Ishikawa (cell line): ENCODE results near the gene MYH7B.

Source experiments
- CEBPB ChIP-seq: IDR thresholded peaks from 2 replicates; pipeline ENCODE4 v1.6.1; 2012
- CREB1 ChIP-seq: IDR thresholded peaks from 2 replicates; pipeline ENCODE4 v1.6.1; 2012; ENCODE audit warnings: low read depth
- EGR1 ChIP-seq: IDR thresholded peaks from 2 replicates; pipeline ENCODE4 v1.6.1; 2012
- EP300 ChIP-seq: IDR thresholded peaks from 2 replicates; pipeline ENCODE4 v1.6.1; 2012; ENCODE audit warnings: borderline replicate concordance
- FOXM1 ChIP-seq: IDR thresholded peaks from 2 replicates; pipeline ENCODE4 v1.6.1; 2012; ENCODE audit warnings: low read depth, borderline replicate concordance
- NFIC ChIP-seq: IDR thresholded peaks from 2 replicates; pipeline ENCODE4 v1.6.1; 2012
- RAD21 ChIP-seq: IDR thresholded peaks from 2 replicates; pipeline ENCODE4 v1.6.1; 2012; ENCODE audit warnings: low read depth
- TAF1 ChIP-seq: IDR thresholded peaks from 2 replicates; pipeline ENCODE4 v1.6.1; 2012; ENCODE audit warnings: low read depth, mild to moderate bottlenecking
- TCF12 ChIP-seq: IDR thresholded peaks from 2 replicates; pipeline ENCODE4 v1.6.1; 2012; ENCODE audit warnings: low read depth
- TEAD4 ChIP-seq: IDR thresholded peaks from 2 replicates; pipeline ENCODE4 v1.6.1; 2012
- YY1 ChIP-seq: IDR thresholded peaks from 2 replicates; pipeline ENCODE4 v1.6.1; 2012; ENCODE audit warnings: low read depth
- ZBTB7A ChIP-seq: IDR thresholded peaks from 2 replicates; pipeline ENCODE4 v1.6.1; 2012; ENCODE audit warnings: low read depth
- TF ChIP-seq, protein P1 (sequence below): IDR thresholded peaks from 2 replicates; pipeline ENCODE4 v1.6.1; 2012
- TF ChIP-seq, protein P2 (sequence below): IDR thresholded peaks from 2 replicates; pipeline ENCODE4 v1.6.1; 2012
- TF ChIP-seq, protein P3 (sequence below): IDR thresholded peaks from 2 replicates; pipeline ENCODE4 v1.6.1; 2012; ENCODE audit warnings: low read depth, mild to moderate bottlenecking

Gene MYH7B

DNA sequence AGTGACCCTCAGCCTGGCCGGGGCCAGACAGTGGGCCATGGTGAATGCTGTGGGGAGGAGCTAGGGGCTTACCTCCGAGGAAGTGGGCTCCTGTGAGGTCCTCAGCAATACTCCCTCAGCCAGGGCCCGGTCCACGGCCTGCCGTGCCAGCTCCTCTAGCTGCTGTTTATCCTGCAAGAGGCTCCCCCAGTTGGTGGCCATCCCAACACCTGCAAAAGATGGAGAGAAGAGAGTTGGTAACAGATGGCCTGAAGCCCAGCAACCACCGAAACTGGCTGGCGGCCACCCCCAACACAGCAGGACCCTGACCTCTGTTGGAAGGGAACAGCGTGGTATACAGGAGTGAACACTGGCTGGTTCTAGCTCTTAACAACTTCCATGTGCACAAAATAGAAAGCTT is 4.0 kb upstream of the MYH7B start:
- TF ChIP-seq ZBTB7A = no peak
- no peak for TF ChIP-seq CEBPB
- no peak for TF ChIP-seq EP300
- no peak for TF ChIP-seq EGR1
- TF ChIP-seq, protein P1, sequence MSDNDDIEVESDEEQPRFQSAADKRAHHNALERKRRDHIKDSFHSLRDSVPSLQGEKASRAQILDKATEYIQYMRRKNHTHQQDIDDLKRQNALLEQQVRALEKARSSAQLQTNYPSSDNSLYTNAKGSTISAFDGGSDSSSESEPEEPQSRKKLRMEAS = no peak
- no peak for TF ChIP-seq TEAD4
- TF ChIP-seq, protein P2, sequence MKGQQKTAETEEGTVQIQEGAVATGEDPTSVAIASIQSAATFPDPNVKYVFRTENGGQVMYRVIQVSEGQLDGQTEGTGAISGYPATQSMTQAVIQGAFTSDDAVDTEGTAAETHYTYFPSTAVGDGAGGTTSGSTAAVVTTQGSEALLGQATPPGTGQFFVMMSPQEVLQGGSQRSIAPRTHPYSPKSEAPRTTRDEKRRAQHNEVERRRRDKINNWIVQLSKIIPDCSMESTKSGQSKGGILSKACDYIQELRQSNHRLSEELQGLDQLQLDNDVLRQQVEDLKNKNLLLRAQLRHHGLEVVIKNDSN = no peak
- TF ChIP-seq TAF1 = no peak
- no peak for TF ChIP-seq RAD21
- no peak for TF ChIP-seq TCF12
- TF ChIP-seq NFIC = no peak
- TF ChIP-seq, protein P3, sequence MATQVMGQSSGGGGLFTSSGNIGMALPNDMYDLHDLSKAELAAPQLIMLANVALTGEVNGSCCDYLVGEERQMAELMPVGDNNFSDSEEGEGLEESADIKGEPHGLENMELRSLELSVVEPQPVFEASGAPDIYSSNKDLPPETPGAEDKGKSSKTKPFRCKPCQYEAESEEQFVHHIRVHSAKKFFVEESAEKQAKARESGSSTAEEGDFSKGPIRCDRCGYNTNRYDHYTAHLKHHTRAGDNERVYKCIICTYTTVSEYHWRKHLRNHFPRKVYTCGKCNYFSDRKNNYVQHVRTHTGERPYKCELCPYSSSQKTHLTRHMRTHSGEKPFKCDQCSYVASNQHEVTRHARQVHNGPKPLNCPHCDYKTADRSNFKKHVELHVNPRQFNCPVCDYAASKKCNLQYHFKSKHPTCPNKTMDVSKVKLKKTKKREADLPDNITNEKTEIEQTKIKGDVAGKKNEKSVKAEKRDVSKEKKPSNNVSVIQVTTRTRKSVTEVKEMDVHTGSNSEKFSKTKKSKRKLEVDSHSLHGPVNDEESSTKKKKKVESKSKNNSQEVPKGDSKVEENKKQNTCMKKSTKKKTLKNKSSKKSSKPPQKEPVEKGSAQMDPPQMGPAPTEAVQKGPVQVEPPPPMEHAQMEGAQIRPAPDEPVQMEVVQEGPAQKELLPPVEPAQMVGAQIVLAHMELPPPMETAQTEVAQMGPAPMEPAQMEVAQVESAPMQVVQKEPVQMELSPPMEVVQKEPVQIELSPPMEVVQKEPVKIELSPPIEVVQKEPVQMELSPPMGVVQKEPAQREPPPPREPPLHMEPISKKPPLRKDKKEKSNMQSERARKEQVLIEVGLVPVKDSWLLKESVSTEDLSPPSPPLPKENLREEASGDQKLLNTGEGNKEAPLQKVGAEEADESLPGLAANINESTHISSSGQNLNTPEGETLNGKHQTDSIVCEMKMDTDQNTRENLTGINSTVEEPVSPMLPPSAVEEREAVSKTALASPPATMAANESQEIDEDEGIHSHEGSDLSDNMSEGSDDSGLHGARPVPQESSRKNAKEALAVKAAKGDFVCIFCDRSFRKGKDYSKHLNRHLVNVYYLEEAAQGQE = no peak
- TF ChIP-seq CREB1 = no peak
- TF ChIP-seq YY1 = no peak
- TF ChIP-seq FOXM1 = no peak

DNA sequence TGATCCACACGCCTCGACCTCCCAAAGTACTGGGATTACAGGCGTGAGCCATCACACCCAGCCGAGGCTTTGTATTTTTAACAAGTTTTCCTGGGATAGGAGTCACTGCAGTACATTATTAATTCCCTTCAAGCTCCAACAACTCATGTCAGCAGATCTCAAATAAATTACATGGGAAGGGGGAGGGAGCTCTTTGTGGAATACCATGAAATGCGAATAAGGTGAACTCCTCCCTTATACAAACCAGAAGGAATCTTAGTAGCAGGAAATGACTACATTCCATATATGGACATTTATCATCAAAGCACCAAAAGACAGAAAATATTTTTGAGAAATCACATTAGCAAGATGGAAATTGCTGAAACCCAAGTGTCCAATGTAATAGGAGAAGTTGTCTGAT is 3.0 kb upstream of the MYH7B start:
- TF ChIP-seq, protein P3 = no peak
- TF ChIP-seq RAD21 = no peak
- TF ChIP-seq CEBPB = no peak
- no peak for TF ChIP-seq TAF1
- no peak for TF ChIP-seq TEAD4
- TF ChIP-seq, protein P2 = no peak
- TF ChIP-seq ZBTB7A = no peak
- TF ChIP-seq FOXM1 = no peak
- TF ChIP-seq NFIC = no peak
- no peak for TF ChIP-seq EGR1

DNA sequence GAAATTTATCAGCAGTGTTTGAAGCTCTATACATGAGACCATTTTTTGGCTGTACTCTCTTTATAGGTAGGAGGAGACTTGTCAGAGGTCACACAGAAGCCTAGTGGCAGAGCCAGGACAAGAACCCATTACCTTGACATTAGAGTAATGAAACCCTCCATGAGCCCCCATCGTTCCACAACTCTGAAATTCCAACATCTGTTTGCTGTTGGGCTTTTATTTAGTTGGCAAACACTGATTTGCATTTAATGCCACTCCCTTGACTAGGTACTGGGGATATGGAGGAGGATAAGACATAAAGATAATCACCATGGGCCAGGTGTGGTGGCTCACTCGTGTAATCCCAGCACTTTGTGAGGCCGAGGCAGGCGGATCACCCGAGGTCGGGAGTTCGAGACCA is 1.7 kb upstream of the MYH7B start:
- TF ChIP-seq CREB1 (no peak), EGR1 (no peak), ZBTB7A (no peak), CEBPB (no peak), FOXM1 (no peak), YY1 (no peak)

DNA sequence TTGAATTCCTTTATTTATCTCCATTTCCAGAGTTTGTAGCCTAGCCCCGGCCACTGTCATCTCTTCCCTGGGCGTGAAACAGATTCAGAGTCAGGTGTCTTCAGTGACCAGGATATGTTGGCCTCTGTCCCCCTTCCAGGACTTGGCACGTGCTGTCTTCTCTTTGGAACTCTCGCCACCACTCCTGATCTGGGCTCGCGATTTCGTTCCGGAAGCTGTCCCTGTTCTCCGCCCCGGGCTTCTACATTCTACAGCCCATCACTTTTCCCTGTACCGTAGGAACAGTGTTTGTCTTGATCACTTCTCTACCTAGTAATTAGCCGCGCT is 801 bp upstream of the MYH7B start:
- TF ChIP-seq, protein P3 = no peak
- TF ChIP-seq RAD21 (no peak), YY1 (no peak), TEAD4 (no peak)
- TF ChIP-seq, protein P1 = peak; percentile 74

DNA sequence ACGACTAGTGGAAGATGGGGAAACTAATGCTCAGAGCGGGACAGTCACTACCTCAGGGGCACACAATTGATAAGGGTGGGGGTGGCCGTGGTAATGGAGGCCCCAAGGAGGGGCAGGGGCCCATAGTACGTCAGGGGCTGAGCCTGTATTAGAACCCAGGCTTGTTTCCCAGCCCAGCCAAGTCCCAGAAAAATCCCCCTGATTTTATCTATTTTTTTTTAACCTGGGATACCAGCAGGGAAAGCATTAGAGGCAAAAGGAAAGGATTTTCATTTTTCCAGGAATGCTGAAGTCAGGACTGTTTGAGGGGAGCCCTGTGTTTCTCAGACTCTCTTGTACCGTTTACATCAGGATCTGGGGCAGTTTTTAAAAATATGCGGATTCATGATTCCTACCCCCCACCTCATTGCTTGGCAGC is 382 bp downstream of the MYH7B start:
- TF ChIP-seq, protein P1 = no peak
- no peak for TF ChIP-seq RAD21
- no peak for TF ChIP-seq CEBPB
- TF ChIP-seq FOXM1 = no peak
- TF ChIP-seq, protein P3 = no peak
- no peak for TF ChIP-seq TCF12
- TF ChIP-seq YY1 = no peak
